Measurements from ENCODE around the gene HSD3B2. TPM values are rescaled to one million over a fixed set of nuclear protein-coding genes. Genes with fewer than 3 reads are reported as not detected.

HSD3B2 gene
- total RNA-seq, 1 experiment from 2014 or later, result not detected

DNA sequence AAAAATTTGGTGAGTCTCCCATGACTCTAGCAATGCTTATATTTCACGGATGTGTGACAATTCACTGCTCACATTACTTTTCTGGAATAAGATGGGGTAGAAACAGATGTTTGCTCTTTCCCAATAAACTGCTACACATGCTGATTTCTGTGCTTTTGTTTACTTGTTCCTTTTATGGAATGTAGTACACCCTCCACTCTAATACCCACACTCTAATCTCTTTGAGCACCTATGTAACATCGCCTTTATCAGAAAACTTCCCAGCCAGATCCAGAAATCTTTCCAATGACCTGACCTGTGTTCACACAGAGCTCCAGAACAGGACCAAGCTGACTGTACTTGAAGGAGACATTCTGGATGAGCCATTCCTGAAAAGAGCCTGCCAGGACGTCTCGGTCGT lies 4.2 kb downstream of the HSD3B2 start:
- peaks cover 4% of the 10 kb centered on the region for H3K27me3 ChIP-seq (replicated peaks; ENCODE audit: insufficient read depth, low read depth, low read length, poor library complexity)
- BruUV-seq (replicated peaks), result no TSS peak
- ChIA-PET CTCF (no interaction called here), POLR2A (ENCODE audit: low non-redundant PET) (no interaction called here)
- intact Hi-C loops (cut with micrococcal nuclease; ENCODE audit: unreplicated experiment), result no loop called here
- no peak overlapping the region for H3K27ac ChIP-seq (ENCODE audit: low read depth, low read length, poor library complexity, severe bottlenecking)
- H3K4me3 ChIP-seq (ENCODE audit: low read depth, low read length, poor library complexity, severe bottlenecking), result no peak overlapping the region
- H3K36me3 ChIP-seq (ENCODE audit: insufficient read depth, low read length, poor library complexity, severe bottlenecking), result no peaks in the 10 kb centered on the region
- TF ChIP-seq EZH2 (IDR thresholded peaks at IDR 0.05; ENCODE audit: borderline replicate concordance, low read depth, low read length, poor library complexity, severe bottlenecking), result no peak
- TF ChIP-seq, protein P1, sequence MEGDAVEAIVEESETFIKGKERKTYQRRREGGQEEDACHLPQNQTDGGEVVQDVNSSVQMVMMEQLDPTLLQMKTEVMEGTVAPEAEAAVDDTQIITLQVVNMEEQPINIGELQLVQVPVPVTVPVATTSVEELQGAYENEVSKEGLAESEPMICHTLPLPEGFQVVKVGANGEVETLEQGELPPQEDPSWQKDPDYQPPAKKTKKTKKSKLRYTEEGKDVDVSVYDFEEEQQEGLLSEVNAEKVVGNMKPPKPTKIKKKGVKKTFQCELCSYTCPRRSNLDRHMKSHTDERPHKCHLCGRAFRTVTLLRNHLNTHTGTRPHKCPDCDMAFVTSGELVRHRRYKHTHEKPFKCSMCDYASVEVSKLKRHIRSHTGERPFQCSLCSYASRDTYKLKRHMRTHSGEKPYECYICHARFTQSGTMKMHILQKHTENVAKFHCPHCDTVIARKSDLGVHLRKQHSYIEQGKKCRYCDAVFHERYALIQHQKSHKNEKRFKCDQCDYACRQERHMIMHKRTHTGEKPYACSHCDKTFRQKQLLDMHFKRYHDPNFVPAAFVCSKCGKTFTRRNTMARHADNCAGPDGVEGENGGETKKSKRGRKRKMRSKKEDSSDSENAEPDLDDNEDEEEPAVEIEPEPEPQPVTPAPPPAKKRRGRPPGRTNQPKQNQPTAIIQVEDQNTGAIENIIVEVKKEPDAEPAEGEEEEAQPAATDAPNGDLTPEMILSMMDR (conservative IDR thresholded peaks at IDR 0.05; ENCODE audit: low read depth, low read length), result no peak
- no peaks in the 10 kb centered on the region for H3K9me3 ChIP-seq (ENCODE audit: low read depth, low read length, poor library complexity, severe bottlenecking)
- no peaks in the 10 kb centered on the region for H3K4me1 ChIP-seq (ENCODE audit: insufficient read depth, low read length, poor library complexity, severe bottlenecking)
- DNase-seq (ENCODE audit: low spot score), result no peak

DNA sequence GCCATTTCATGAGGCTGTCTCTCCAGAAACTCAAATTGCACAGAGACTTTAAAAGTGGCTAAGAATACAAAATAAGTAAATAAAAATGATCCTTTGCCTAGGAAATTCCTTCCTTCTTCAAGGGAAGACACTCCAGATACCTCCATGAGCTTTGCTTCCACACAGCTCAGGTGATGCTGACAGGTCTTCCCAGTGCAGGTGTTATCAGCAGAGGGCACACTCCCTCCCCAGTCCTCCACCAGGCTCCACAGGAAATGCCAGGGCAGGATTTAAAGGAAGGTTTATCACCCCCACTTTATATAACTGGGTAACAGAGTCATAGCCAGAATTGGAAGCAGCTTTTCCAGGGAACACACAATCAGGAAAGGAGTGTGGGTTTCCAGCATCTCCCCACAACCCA lies 5.7 kb downstream of the HSD3B2 start:
- no peak for DNase-seq (ENCODE audit: low spot score)
- Histone ChIP-seq H3K27me3 (replicated peaks; ENCODE audit: insufficient read depth, low read depth, low read length, poor library complexity) (peaks cover 4% of the 10 kb centered on the region), H3K4me1 (ENCODE audit: insufficient read depth, low read length, poor library complexity, severe bottlenecking) (no peaks in the 10 kb centered on the region), H3K4me3 (ENCODE audit: low read depth, low read length, poor library complexity, severe bottlenecking) (no peak overlapping the region), H3K27ac (ENCODE audit: low read depth, low read length, poor library complexity, severe bottlenecking) (no peak overlapping the region), H3K9me3 (ENCODE audit: low read depth, low read length, poor library complexity, severe bottlenecking) (no peaks in the 10 kb centered on the region), H3K36me3 (ENCODE audit: insufficient read depth, low read length, poor library complexity, severe bottlenecking) (no peaks in the 10 kb centered on the region)
- intact Hi-C loops (cut with micrococcal nuclease; ENCODE audit: unreplicated experiment), result no loop called here
- TF ChIP-seq, protein P1 (conservative IDR thresholded peaks at IDR 0.05; ENCODE audit: low read depth, low read length), result no peak
- TF ChIP-seq EZH2 (IDR thresholded peaks at IDR 0.05; ENCODE audit: borderline replicate concordance, low read depth, low read length, poor library complexity, severe bottlenecking), result no peak
- no TSS peak for BruUV-seq (replicated peaks)
- ChIA-PET CTCF (no interaction called here), POLR2A (ENCODE audit: low non-redundant PET) (no interaction called here)

- ChIA-PET CTCF (no interaction called here), POLR2A (ENCODE audit: low non-redundant PET) (no interaction called here)
- no TSS peak for BruUV-seq (replicated peaks)
Measured at GRCh38 chr1:119422631-119423030, 7.7 kb downstream of the HSD3B2 start.

More at GRCh38 chr1:119422631-119423030, 7.7 kb downstream of the HSD3B2 start:
- DNase-seq (ENCODE audit: low spot score), result no peak
- no peaks in the 10 kb centered on the region for H3K4me1 ChIP-seq (ENCODE audit: insufficient read depth, low read length, poor library complexity, severe bottlenecking)
- TF ChIP-seq, protein P1 (conservative IDR thresholded peaks at IDR 0.05; ENCODE audit: low read depth, low read length), result no peak
- no peaks in the 10 kb centered on the region for H3K27me3 ChIP-seq (replicated peaks; ENCODE audit: insufficient read depth, low read depth, low read length, poor library complexity)
- intact Hi-C loops (cut with micrococcal nuclease; ENCODE audit: unreplicated experiment), result no loop called here
- H3K36me3 ChIP-seq (ENCODE audit: insufficient read depth, low read length, poor library complexity, severe bottlenecking), result no peaks in the 10 kb centered on the region
- no peak overlapping the region for H3K4me3 ChIP-seq (ENCODE audit: low read depth, low read length, poor library complexity, severe bottlenecking)
- H3K9me3 ChIP-seq (ENCODE audit: low read depth, low read length, poor library complexity, severe bottlenecking), result no peaks in the 10 kb centered on the region
- no peak overlapping the region for H3K27ac ChIP-seq (ENCODE audit: low read depth, low read length, poor library complexity, severe bottlenecking)
